ENCODE data around the gene MRPL37.

Gene MRPL37

GRCh38 chr1:54178296-54179070 lies 21.5 kb upstream of the MRPL37 start:
- no peak for DNase-seq (ENCODE audit: low spot score)
- in situ Hi-C loops (cut with MboI; ENCODE audit: low pct_unique_long_range_greater_than_20kb, low sequenced_read_pairs, unreplicated experiment): no loop called here
- no peak for TF ChIP-seq CTCF (IDR thresholded peaks at IDR 0.05; ENCODE audit: extremely low read depth, insufficient read depth, missing control alignments)

- in situ Hi-C loops (cut with MboI; ENCODE audit: low pct_unique_long_range_greater_than_20kb, low sequenced_read_pairs, unreplicated experiment): no loop called here
- DNase-seq (ENCODE audit: low spot score): no peak
- TF ChIP-seq CTCF (IDR thresholded peaks at IDR 0.05; ENCODE audit: extremely low read depth, insufficient read depth, missing control alignments): no peak
These were observed 19.1 kb upstream of the MRPL37 start for GRCh38 chr1:54180701-54181360.

- DNase-seq (ENCODE audit: low spot score): no peak
- TF ChIP-seq CTCF (IDR thresholded peaks at IDR 0.05; ENCODE audit: extremely low read depth, insufficient read depth, missing control alignments): no peak
- in situ Hi-C loops (cut with MboI; ENCODE audit: low pct_unique_long_range_greater_than_20kb, low sequenced_read_pairs, unreplicated experiment): no loop called here
These were observed 13.9 kb upstream of the MRPL37 start for GRCh38 chr1:54186056-54186455.

- no peak for DNase-seq (ENCODE audit: low spot score)
- in situ Hi-C loops (cut with MboI; ENCODE audit: low pct_unique_long_range_greater_than_20kb, low sequenced_read_pairs, unreplicated experiment): no loop called here
- no peak for TF ChIP-seq CTCF (IDR thresholded peaks at IDR 0.05; ENCODE audit: extremely low read depth, insufficient read depth, missing control alignments)
These were observed 11.7 kb upstream of the MRPL37 start for GRCh38 chr1:54188291-54188690.

GRCh38 chr1:54190526-54190925 lies 9.4 kb upstream of the MRPL37 start:
- TF ChIP-seq CTCF (IDR thresholded peaks at IDR 0.05; ENCODE audit: extremely low read depth, insufficient read depth, missing control alignments): no peak
- in situ Hi-C loops (cut with MboI; ENCODE audit: low pct_unique_long_range_greater_than_20kb, low sequenced_read_pairs, unreplicated experiment): no loop called here
- no peak for DNase-seq (ENCODE audit: low spot score)

GRCh38 chr1:54191525-54191924 lies 8.4 kb upstream of the MRPL37 start:
- DNase-seq (ENCODE audit: low spot score): no peak
- no peak for TF ChIP-seq CTCF (IDR thresholded peaks at IDR 0.05; ENCODE audit: extremely low read depth, insufficient read depth, missing control alignments)
- in situ Hi-C loops (cut with MboI; ENCODE audit: low pct_unique_long_range_greater_than_20kb, low sequenced_read_pairs, unreplicated experiment): no loop called here

Data from GM13977 (cell line).